Vagina (tissue), 2 donors: Measurements from ENCODE around the gene AGPS.

Experiments used
- CTCF ChIP-seq, 3 experiments: fragments of 450-650 bp in 2 of 3; fragments of 200-600 bp in 1 of 3; sonication (generic) in 1 of 3; IDR thresholded peaks; one replicate each; pipeline ENCODE4 v1.5.1; 2017 to 2019; ENCODE audit warnings: antibody characterized with exemption in 3 of 3, mild to moderate bottlenecking in 2 of 3, moderate library complexity in 2 of 3
- POLR2A ChIP-seq, 2 donors: fragments of 450-650 bp; IDR thresholded peaks; one replicate each; pipeline ENCODE4 v1.6.1; 2017; ENCODE audit warnings: antibody characterized with exemption in 2 of 2, mild to moderate bottlenecking in 2 of 2, moderate library complexity in 2 of 2

GRCh38 chr2:177519534-177520115, 127.1 kb downstream of the AGPS start:
- TF ChIP-seq CTCF (IDR thresholded peaks at IDR 0.05) (no peak), POLR2A (IDR thresholded peaks at IDR 0.05) (no peak)
